ENCODE measurements around the gene TENM4.

The TENM4 gene

DNA sequence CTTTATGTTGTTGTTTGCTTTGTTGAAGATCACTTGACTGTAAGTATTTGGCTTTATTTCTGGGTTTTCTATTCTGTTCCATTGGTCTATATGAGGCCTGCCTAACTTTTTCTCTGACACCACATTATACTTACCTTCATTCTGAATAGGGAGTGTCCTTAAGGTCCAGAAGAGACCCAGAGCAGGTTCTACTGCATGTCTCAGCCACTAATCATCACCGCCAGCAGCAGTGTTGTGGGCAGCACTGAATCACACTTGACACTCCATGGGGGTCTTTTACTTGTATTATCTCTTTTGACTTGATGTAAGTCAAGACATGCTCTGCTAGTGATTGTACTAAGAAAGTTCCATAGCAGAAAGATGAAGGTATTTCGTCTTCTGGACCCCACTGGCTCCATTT, 274.9 kb downstream of the TENM4 start:
- Histone ChIP-seq H3K36me3 (ENCODE audit: control insufficient read depth, insufficient read depth, low read length) (no peaks in the 10 kb centered on the region), H3K27me3 (ENCODE audit: control insufficient read depth, insufficient read depth, low read length) (no peaks in the 10 kb centered on the region), H3K4me3 (ENCODE audit: low read length) (no peak overlapping the region), H3K9ac (ENCODE audit: low read length) (no peak overlapping the region), H3K4me1 (ENCODE audit: control insufficient read depth, insufficient read depth, low read length) (no peaks in the 10 kb centered on the region), H3K9me3 (ENCODE audit: control insufficient read depth, low read length) (no peaks in the 10 kb centered on the region)

DNA sequence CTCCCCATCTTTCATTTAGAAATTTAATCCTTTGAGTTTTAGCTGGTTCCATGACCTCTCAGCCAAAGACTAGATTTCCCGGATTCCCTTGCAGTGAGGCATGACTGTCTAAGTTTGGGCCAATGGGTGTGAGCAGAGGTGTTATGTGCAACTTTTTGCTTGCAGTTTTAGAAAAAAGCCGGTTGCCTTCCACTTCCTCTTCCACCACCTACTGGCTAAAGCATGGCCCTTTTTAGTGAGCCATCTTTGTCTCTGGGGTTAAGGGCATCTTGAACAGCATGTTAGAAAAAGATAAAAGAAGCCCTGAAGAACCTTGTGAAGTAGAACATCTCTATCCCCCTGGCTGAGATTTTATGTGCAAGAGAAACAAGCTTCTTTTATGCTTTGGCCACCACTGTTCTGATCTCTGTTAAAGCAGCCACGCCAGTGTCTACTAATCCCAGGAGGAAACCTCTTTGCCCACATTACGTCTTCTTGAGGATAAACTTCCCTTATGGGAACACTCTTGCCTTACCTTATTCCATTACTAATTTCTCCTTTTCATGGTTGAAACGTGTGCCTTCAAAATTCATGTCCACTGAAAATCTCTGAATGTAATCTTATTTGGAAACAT, 279.9 kb downstream of the TENM4 start:
- Histone ChIP-seq H3K36me3 (ENCODE audit: control insufficient read depth, insufficient read depth, low read length) (no peaks in the 10 kb centered on the region), H3K4me3 (ENCODE audit: low read length) (no peak overlapping the region), H3K4me1 (ENCODE audit: control insufficient read depth, insufficient read depth, low read length) (no peaks in the 10 kb centered on the region), H3K9ac (ENCODE audit: low read length) (no peak overlapping the region), H3K9me3 (ENCODE audit: control insufficient read depth, low read length) (no peaks in the 10 kb centered on the region), H3K27me3 (ENCODE audit: control insufficient read depth, insufficient read depth, low read length) (no peaks in the 10 kb centered on the region)

DNA sequence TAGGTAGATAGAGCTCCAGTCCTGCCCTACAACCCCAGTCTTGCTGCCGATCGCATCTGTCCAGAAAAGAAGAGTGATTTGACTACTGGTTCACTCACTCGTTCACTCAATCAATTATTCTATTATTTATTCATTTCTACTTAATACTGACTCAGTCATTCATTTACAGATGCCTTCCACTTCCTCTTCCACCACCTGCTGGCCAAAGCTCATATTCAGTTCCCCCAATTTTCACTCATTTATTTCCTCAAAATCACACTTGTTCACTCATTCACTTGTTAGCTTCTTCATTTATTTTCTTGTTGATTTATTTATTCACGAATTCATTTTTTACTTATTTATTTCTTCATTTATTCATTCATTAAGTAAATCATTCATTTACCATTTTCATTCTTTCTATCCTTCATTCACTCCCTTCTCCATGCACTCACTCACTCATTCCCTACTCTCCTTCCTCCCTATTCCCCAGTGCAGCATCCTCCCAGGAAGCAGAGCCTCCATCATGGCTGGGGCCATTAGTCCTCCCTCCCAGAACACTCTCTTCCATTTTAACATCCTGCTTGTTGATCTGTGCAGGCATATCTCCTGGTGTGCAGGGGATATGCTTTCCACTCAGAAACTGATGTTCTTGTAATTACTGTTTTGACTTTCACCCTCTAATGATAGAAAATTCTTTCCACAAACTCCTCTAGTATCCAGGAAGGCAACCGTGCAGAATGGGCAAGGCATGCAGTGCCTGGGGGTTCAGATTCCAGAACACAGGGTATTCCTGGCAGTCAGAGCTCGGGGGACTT, 281.0 kb downstream of the TENM4 start:
- no peak overlapping the region for H3K9ac ChIP-seq (ENCODE audit: low read length)
- H3K4me3 ChIP-seq (ENCODE audit: low read length) = no peak overlapping the region
- H3K27me3 ChIP-seq (ENCODE audit: control insufficient read depth, insufficient read depth, low read length) = no peaks in the 10 kb centered on the region
- H3K36me3 ChIP-seq (ENCODE audit: control insufficient read depth, insufficient read depth, low read length) = no peaks in the 10 kb centered on the region
- no peaks in the 10 kb centered on the region for H3K9me3 ChIP-seq (ENCODE audit: control insufficient read depth, low read length)
- no peaks in the 10 kb centered on the region for H3K4me1 ChIP-seq (ENCODE audit: control insufficient read depth, insufficient read depth, low read length)

DNA sequence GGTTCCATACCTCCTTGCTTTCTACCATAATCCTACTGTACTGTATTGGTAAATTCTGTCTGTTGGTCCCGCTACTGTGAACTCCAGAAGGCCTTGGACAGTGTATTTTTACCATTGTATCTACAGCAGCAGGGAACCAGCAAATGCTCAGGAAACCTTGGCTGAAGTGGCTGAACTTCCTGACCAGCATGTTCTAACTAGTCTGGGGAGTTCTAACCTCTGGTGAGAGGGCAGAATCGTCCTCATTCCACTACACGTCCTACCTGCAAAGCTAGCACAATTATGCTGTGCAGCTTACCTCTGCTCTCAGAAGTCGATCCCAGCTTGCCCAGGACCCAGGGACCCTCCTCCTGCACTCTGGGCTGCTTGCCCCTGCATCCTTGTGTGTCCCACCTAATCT, 283.1 kb downstream of the TENM4 start:
- no peaks in the 10 kb centered on the region for H3K36me3 ChIP-seq (ENCODE audit: control insufficient read depth, insufficient read depth, low read length)
- no peak overlapping the region for H3K4me3 ChIP-seq (ENCODE audit: low read length)

DNA sequence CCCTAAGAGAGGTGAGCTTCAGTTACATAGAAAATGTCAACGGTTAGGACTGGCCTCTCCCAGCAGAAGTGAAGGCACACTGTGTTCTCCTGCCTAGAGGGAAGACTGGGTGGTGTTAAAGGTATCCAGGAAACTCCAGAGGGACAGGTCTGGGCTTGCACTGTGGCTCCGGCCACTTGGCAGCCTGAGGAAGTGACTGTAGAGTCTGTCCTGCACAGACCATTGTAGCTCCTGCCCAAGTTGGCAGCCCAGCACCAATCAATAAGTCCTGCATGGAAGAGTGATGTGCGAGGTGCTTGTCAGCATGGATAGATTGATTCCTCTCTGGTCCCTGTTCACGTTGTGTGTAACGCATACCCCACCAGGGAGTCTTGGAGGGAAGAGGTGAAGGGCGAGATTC, 284.8 kb downstream of the TENM4 start:
- Histone ChIP-seq H3K36me3 (ENCODE audit: control insufficient read depth, insufficient read depth, low read length) (no peaks in the 10 kb centered on the region), H3K9me3 (ENCODE audit: control insufficient read depth, low read length) (no peaks in the 10 kb centered on the region), H3K9ac (ENCODE audit: low read length) (no peak overlapping the region), H3K27me3 (ENCODE audit: control insufficient read depth, insufficient read depth, low read length) (no peaks in the 10 kb centered on the region), H3K4me1 (ENCODE audit: control insufficient read depth, insufficient read depth, low read length) (no peaks in the 10 kb centered on the region), H3K4me3 (ENCODE audit: low read length) (no peak overlapping the region)

More for the DNA sequence above, 283.1 kb downstream of the TENM4 start:
- Histone ChIP-seq H3K4me1 (ENCODE audit: control insufficient read depth, insufficient read depth, low read length) (no peaks in the 10 kb centered on the region), H3K9ac (ENCODE audit: low read length) (no peak overlapping the region), H3K27me3 (ENCODE audit: control insufficient read depth, insufficient read depth, low read length) (no peaks in the 10 kb centered on the region), H3K9me3 (ENCODE audit: control insufficient read depth, low read length) (no peaks in the 10 kb centered on the region)

DNA sequence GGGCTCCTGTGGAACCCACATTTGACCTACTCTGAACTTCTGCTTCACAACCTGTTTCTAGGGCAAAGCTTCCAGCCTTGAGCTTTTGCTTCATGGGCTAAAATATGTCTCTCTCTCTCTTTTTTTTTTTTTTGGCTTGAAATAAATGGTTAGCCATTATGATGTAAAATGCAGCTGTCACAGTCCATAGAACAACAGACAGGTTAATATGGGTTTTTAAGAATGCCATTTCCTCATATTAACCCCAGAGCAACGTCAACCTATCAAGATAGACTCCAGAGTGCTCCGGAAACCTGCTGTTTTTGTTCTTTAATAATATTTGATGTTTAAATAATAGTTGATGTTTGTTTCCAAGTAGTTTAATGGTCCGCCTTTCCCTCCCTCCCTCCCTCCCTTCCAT, 285.6 kb downstream of the TENM4 start:
- Histone ChIP-seq H3K4me1 (ENCODE audit: control insufficient read depth, insufficient read depth, low read length) (no peaks in the 10 kb centered on the region), H3K9ac (ENCODE audit: low read length) (no peak overlapping the region), H3K4me3 (ENCODE audit: low read length) (no peak overlapping the region), H3K36me3 (ENCODE audit: control insufficient read depth, insufficient read depth, low read length) (no peaks in the 10 kb centered on the region), H3K27me3 (ENCODE audit: control insufficient read depth, insufficient read depth, low read length) (no peaks in the 10 kb centered on the region), H3K9me3 (ENCODE audit: control insufficient read depth, low read length) (no peaks in the 10 kb centered on the region)

DNA sequence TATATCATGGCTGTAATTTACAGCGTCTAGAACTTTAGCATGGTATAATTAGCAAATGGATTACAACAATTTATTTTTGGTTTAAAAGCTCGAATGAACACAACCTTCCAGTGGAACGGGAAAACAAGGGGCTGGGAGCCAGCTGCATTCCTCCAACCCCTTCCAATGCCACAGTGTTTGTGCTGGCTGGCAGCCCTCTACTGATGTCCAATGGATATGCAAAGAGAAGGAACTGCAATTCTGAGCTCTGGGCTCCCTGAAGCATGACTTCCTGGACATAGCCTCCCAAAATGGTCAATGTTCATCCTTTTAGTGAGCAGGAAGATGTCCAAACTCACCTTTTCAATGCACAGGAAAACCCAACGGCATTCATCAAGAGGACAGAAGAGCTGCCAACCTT, 288.3 kb downstream of the TENM4 start:
- H3K9me3 ChIP-seq (ENCODE audit: control insufficient read depth, low read length) = no peaks in the 10 kb centered on the region
- H3K9ac ChIP-seq (ENCODE audit: low read length) = no peak overlapping the region
- no peaks in the 10 kb centered on the region for H3K4me1 ChIP-seq (ENCODE audit: control insufficient read depth, insufficient read depth, low read length)
- H3K4me3 ChIP-seq (ENCODE audit: low read length) = no peak overlapping the region
- no peaks in the 10 kb centered on the region for H3K27me3 ChIP-seq (ENCODE audit: control insufficient read depth, insufficient read depth, low read length)
- no peaks in the 10 kb centered on the region for H3K36me3 ChIP-seq (ENCODE audit: control insufficient read depth, insufficient read depth, low read length)

DNA sequence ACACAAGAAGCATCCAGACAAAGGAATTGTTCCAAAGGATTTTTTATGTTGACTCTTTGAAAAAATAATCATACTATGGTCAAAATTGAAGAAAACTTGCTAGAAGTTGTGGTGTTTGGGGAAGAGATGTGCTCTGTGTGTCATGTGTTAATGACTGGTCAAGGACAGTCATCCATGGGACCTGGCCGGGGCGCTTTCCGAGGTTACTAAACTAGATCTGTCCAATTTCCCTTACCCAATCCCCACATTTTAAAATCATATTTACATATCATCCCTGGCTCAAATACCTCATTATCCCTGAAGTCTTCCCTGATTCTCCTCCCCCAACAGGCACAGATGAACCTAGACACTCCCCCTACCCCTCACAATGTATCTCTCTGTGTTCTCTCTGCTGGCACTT, 289.4 kb downstream of the TENM4 start:
- no peaks in the 10 kb centered on the region for H3K4me1 ChIP-seq (ENCODE audit: control insufficient read depth, insufficient read depth, low read length)
- no peak overlapping the region for H3K4me3 ChIP-seq (ENCODE audit: low read length)
- H3K27me3 ChIP-seq (ENCODE audit: control insufficient read depth, insufficient read depth, low read length) = no peaks in the 10 kb centered on the region
- H3K36me3 ChIP-seq (ENCODE audit: control insufficient read depth, insufficient read depth, low read length) = no peaks in the 10 kb centered on the region
- H3K9me3 ChIP-seq (ENCODE audit: control insufficient read depth, low read length) = no peaks in the 10 kb centered on the region
- no peak overlapping the region for H3K9ac ChIP-seq (ENCODE audit: low read length)

DNA sequence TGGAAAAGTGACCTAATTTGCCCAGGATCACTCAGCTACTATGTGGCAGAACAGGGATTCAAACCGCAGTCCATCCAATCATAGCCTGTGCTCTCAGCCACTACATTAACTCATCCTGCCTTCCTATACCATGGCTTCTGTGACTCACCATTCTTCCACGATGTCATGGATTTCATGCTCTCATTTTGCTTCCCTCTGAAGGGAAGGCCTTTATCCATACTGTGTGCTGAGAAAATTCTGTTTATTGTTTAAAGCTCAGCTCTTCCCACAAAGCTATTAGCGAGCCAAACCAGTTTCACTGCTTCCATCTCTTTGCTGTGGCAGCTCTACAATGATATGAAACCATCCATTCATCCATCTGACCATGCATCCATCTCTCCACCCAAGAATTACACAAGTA, 289.9 kb downstream of the TENM4 start:
- Histone ChIP-seq H3K27me3 (ENCODE audit: control insufficient read depth, insufficient read depth, low read length) (no peaks in the 10 kb centered on the region), H3K36me3 (ENCODE audit: control insufficient read depth, insufficient read depth, low read length) (no peaks in the 10 kb centered on the region), H3K9me3 (ENCODE audit: control insufficient read depth, low read length) (no peaks in the 10 kb centered on the region), H3K4me1 (ENCODE audit: control insufficient read depth, insufficient read depth, low read length) (no peaks in the 10 kb centered on the region), H3K4me3 (ENCODE audit: low read length) (no peak overlapping the region), H3K9ac (ENCODE audit: low read length) (no peak overlapping the region)

DNA sequence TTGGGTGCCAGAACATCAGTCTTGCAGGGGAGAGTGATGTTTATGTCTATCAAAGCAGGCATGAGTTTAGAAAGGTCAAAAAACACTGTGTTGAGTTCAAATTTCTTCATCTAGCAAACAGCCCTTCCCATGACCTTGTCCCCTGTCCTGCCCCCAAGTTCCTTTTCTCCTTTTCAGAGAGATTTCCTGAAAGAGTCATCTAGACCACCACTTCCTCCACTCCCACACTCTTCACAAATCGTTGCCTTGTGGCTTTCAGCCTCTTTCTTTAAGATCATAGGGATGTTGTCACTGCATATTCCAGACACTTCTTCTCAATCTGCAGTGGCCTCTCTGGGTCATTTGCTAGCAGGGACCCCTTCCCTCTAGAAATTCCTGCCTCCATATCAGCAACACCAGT, 290.5 kb downstream of the TENM4 start:
- Histone ChIP-seq H3K4me3 (ENCODE audit: low read length) (no peak overlapping the region), H3K27me3 (ENCODE audit: control insufficient read depth, insufficient read depth, low read length) (no peaks in the 10 kb centered on the region), H3K9me3 (ENCODE audit: control insufficient read depth, low read length) (no peaks in the 10 kb centered on the region), H3K4me1 (ENCODE audit: control insufficient read depth, insufficient read depth, low read length) (no peaks in the 10 kb centered on the region), H3K9ac (ENCODE audit: low read length) (no peak overlapping the region), H3K36me3 (ENCODE audit: control insufficient read depth, insufficient read depth, low read length) (no peaks in the 10 kb centered on the region)

DNA sequence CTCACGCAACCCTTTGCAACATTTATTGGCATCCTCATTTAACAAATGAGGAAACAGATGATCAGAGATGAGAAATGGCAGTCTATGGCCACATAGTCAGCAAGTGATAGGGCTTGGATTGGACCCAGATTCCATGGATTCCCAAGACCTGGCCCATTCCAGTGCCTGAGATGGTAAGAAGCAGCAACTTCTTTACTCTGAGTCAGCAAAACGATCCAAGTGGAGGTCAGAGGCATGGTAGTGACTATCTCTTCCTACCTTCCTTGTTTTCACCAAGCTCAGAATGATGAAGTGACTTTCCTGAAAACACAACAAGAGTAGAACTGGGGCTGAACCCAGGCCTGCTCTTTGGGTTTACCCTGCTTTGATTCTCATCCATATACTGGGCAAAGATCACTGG, 293.1 kb downstream of the TENM4 start:
- H3K4me1 ChIP-seq (ENCODE audit: control insufficient read depth, insufficient read depth, low read length) = no peaks in the 10 kb centered on the region
- no peaks in the 10 kb centered on the region for H3K27me3 ChIP-seq (ENCODE audit: control insufficient read depth, insufficient read depth, low read length)

DNA sequence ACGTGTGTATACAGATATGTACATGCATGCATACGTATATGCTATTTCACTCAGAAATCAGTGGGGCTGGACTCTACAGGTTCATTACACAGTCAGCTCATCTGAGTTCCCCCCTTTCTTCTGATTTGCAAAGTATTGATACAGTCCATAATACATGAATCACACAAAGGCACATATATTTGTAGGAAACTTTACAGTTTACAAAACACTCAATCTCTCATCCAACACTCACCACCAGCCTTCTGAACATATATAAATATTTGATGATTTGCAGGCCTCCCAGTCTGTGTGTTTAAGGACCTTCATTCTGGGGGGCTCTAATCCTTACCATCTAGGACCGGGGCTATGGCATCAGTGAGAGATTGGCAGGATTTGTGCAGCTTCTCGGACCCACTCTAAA, 293.8 kb downstream of the TENM4 start:
- H3K27me3 ChIP-seq (ENCODE audit: control insufficient read depth, insufficient read depth, low read length) = no peaks in the 10 kb centered on the region
- no peaks in the 10 kb centered on the region for H3K36me3 ChIP-seq (ENCODE audit: control insufficient read depth, insufficient read depth, low read length)
- no peak overlapping the region for H3K4me3 ChIP-seq (ENCODE audit: low read length)
- H3K9me3 ChIP-seq (ENCODE audit: control insufficient read depth, low read length) = no peaks in the 10 kb centered on the region
- no peaks in the 10 kb centered on the region for H3K4me1 ChIP-seq (ENCODE audit: control insufficient read depth, insufficient read depth, low read length)
- no peak overlapping the region for H3K9ac ChIP-seq (ENCODE audit: low read length)

More for the DNA sequence above, 293.1 kb downstream of the TENM4 start:
- H3K36me3 ChIP-seq (ENCODE audit: control insufficient read depth, insufficient read depth, low read length) = no peaks in the 10 kb centered on the region
- no peaks in the 10 kb centered on the region for H3K9me3 ChIP-seq (ENCODE audit: control insufficient read depth, low read length)
- H3K4me3 ChIP-seq (ENCODE audit: low read length) = no peak overlapping the region
- H3K9ac ChIP-seq (ENCODE audit: low read length) = no peak overlapping the region

Data from mucosa of stomach (tissue), 1 donor.